ENCODE measurements around the gene SEL1L3. TPM values are rescaled to one million over a fixed set of nuclear protein-coding genes. Genes with fewer than 3 reads are reported as not detected.

Gene SEL1L3
- polyA plus RNA-seq, 1 of the 3 experiments (the other 2 are of a cell fraction) = 2.2 TPM

GRCh38 chr4:25900310-25900709 is 37.5 kb upstream of the SEL1L3 start:
- peaks cover 4% of the 10 kb centered on the region for H3F3A ChIP-seq (replicated peaks; ENCODE audit: insufficient read depth)
- no peaks in the 10 kb centered on the region for H3K27me3 ChIP-seq (ENCODE audit: insufficient read depth)
- no peak overlapping the region for H3K9ac ChIP-seq
- no peaks in the 10 kb centered on the region for H3K79me2 ChIP-seq (ENCODE audit: insufficient read depth)
- H3K4me2 ChIP-seq = no peak overlapping the region
- POLR2A ChIA-PET = no interaction called here
- H4K20me1 ChIP-seq (ENCODE audit: insufficient read depth) = no peaks in the 10 kb centered on the region
- WGBS (ENCODE audit: low lambda C conversion rate) = 71% methylated on average over 1 of the region's 1 CpG
- no peaks in the 10 kb centered on the region for H3K9me3 ChIP-seq
- no peak overlapping the region for H2AFZ ChIP-seq (ENCODE audit: low read depth)
- H3K27ac ChIP-seq (ENCODE audit: low read depth in 2 of 2, low read length in 1 of 2) = no peak overlapping the region
- TF ChIP-seq MAX (IDR thresholded peaks at IDR 0.05; ENCODE audit: low read depth) (no peak), EP300 (IDR thresholded peaks at IDR 0.05; ENCODE audit: borderline replicate concordance in 1 of 2, low read depth in 1 of 2, low read length in 1 of 2) (no peak), USF1 (IDR thresholded peaks at IDR 0.05; ENCODE audit: borderline replicate concordance, low read depth) (no peak), NFIC (IDR thresholded peaks at IDR 0.05; ENCODE audit: borderline replicate concordance) (no peak), JUND (IDR thresholded peaks at IDR 0.05) (no peak), RAD21 (IDR thresholded peaks at IDR 0.05; ENCODE audit: low read length) (no peak), EZH2phosphoT487 (IDR thresholded peaks at IDR 0.05; ENCODE audit: borderline replicate concordance, low read depth) (no peak), RCOR1 (IDR thresholded peaks at IDR 0.05; ENCODE audit: low read length) (no peak), FOSL2 (IDR thresholded peaks at IDR 0.05; ENCODE audit: borderline replicate concordance, low read depth) (no peak), MEF2A (IDR thresholded peaks at IDR 0.05; ENCODE audit: borderline replicate concordance, low read depth) (no peak), PBX3 (IDR thresholded peaks at IDR 0.05) (no peak), YY1 (IDR thresholded peaks at IDR 0.05; ENCODE audit: low read depth) (no peak), CHD2 (IDR thresholded peaks at IDR 0.05; ENCODE audit: low read length, partially characterized antibody) (no peak), RFX5 (IDR thresholded peaks at IDR 0.05; ENCODE audit: low read length) (no peak), ZBTB33 (IDR thresholded peaks at IDR 0.05; ENCODE audit: borderline replicate concordance, low read depth) (no peak), USF2 (IDR thresholded peaks at IDR 0.05; ENCODE audit: borderline replicate concordance, low read depth, low read length) (no peak), TEAD4 (IDR thresholded peaks at IDR 0.05; ENCODE audit: borderline replicate concordance, insufficient read depth) (no peak)
- no peak for DNase-seq
- CTCF ChIA-PET = interaction anchor here (1.0 kb wide), 1 partner anchor 22 kb away, joined by 3 read pairs; no protein-coding TSS in a partner anchor
- H3K4me1 ChIP-seq (ENCODE audit: control insufficient read depth in 1 of 2, insufficient read depth in 2 of 2, low read depth in 1 of 2, low read length in 1 of 2) = 0 out of 4 replicates have a peak, but pooled peaks cover 0 to 6% of the 10 kb centered on the region in 2 experiments
- H3K4me3 ChIP-seq (ENCODE audit: low read depth in 2 of 2, low read length in 1 of 2) = no peak overlapping the region
- H3K9me2 ChIP-seq = no peaks in the 10 kb centered on the region
- H3K36me3 ChIP-seq (replicated peaks in 1 of 2; ENCODE audit: control insufficient read depth in 1 of 2, insufficient read depth in 2 of 2, low read length in 1 of 2) = no peaks in the 10 kb centered on the region
